MCF 10A (cell line): ENCODE measurements around the gene CST9. TPM values are rescaled to one million over a fixed set of nuclear protein-coding genes. Genes with fewer than 3 reads are reported as not detected.

Experiments
- BruUV-seq: library from RNA; stranded (reverse); fragments of 400-500 nt; replicated peaks from 2 replicates; lab custom pipeline; 2021; lab: Mats Ljungman, UMichigan
- CTCF ChIA-PET: fragments of 300-600 bp; sonication (Branson Sonifier 250); formaldehyde crosslinking; extraction: SDS; loops from one replicate; lab custom pipeline; 2021; ENCODE audit warnings: antibody characterized with exemption, inconsistent platforms; lab: Yijun Ruan, JAX
- POLR2A ChIA-PET: fragments of 300-600, 350-650 bp; sonication (Branson Sonifier 250); formaldehyde crosslinking; extraction: SDS; loops from one replicate; lab custom pipeline; 2020; ENCODE audit warnings: antibody characterized with exemption, inconsistent platforms; lab: Yijun Ruan, JAX
- DNase-seq: peaks from one replicate; pipeline ENCODE4 v3.0.0-alpha.2; 2018; ENCODE audit not compliant: unreplicated experiment
- H3K27ac Mint-ChIP-seq: one replicate; pipeline ENCODE4 v1.8.0; 2022; ENCODE audit warnings: mild to moderate bottlenecking, low read depth, mixed read lengths; ENCODE audit not compliant: unreplicated experiment
- H3K27me3 Mint-ChIP-seq: one replicate; pipeline ENCODE4 v1.8.0; 2022; ENCODE audit warnings: mixed read lengths; ENCODE audit not compliant: insufficient read depth, unreplicated experiment
- H3K36me3 Mint-ChIP-seq: one replicate; pipeline ENCODE4 v1.8.0; 2022; ENCODE audit warnings: mild to moderate bottlenecking, moderate library complexity, mixed read lengths; ENCODE audit not compliant: insufficient read depth, unreplicated experiment
- H3K4me1 Mint-ChIP-seq: one replicate; pipeline ENCODE4 v1.8.0; 2022; ENCODE audit warnings: mixed read lengths; ENCODE audit not compliant: insufficient read depth, unreplicated experiment
- H3K4me3 Mint-ChIP-seq: one replicate; pipeline ENCODE4 v1.8.0; 2022; ENCODE audit warnings: mild to moderate bottlenecking, moderate library complexity, mixed read lengths; ENCODE audit not compliant: unreplicated experiment
- H3K9me3 Mint-ChIP-seq: one replicate; pipeline ENCODE4 v1.8.0; 2022; ENCODE audit warnings: mixed read lengths; ENCODE audit not compliant: unreplicated experiment
- CTCF ChIP-seq: fragments of 200-600 bp; IDR thresholded peaks from one replicate; pipeline ENCODE4 v1.8.0; 2022; ENCODE audit warnings: antibody characterized with exemption, mild to moderate bottlenecking; ENCODE audit not compliant: unreplicated experiment
- intact Hi-C: fragments of 100-400 bp; cut with micrococcal nuclease; formaldehyde crosslinking; loops from 2 replicates; pipeline ENCODE4 v1.14.1; 2022
- total RNA-seq: library from RNA; stranded (reverse); gene quantifications from 2 replicates; pipeline ENCODE4 v1.2.3, GENCODE V29; 2022

Gene CST9
- total RNA-seq, 1 experiment from 2014 or later: not detected

- CTCF ChIA-PET: interaction anchor here (1.0 to 3.0 kb wide), 4 partner anchors 14 to 209 kb away, joined by 3 to 18 read pairs (median 3); no protein-coding TSS in a partner anchor
- H3K9me3 Mint-ChIP-seq: no peaks in the 10 kb centered on the region
- H3K4me3 Mint-ChIP-seq: no peak overlapping the region
- H3K4me1 Mint-ChIP-seq: peaks cover 6% of the 10 kb centered on the region
- no peak for DNase-seq
- no TSS peak for BruUV-seq
- H3K27me3 Mint-ChIP-seq: no peaks in the 10 kb centered on the region
- no peak for TF ChIP-seq CTCF
- no peak overlapping the region for H3K27ac Mint-ChIP-seq
- POLR2A ChIA-PET: interaction anchor here (1.0 to 1.3 kb wide), 2 partner anchors 27 to 300 kb away, joined by 3 read pairs; partner anchors contain the start of gene NXT1
- intact Hi-C loops: no loop called here
- H3K36me3 Mint-ChIP-seq: no peaks in the 10 kb centered on the region
Observed at GRCh38 chr20:23649830-23650417, 44.2 kb upstream of the CST9 start.

GRCh38 chr20:23649242-23649641 is 43.5 kb upstream of the CST9 start:
- ChIA-PET POLR2A (interaction anchor here (1.0 to 1.3 kb wide), 2 partner anchors 26 to 299 kb away, joined by 3 read pairs; partner anchors contain the start of gene NXT1), CTCF (interaction anchor here (0.6 to 3.0 kb wide), 4 partner anchors 19 to 102 kb away, joined by 3 to 18 read pairs (median 4); no protein-coding TSS in a partner anchor)
- BruUV-seq: no TSS peak
- Mint-ChIP-seq H3K27ac (no peak overlapping the region), H3K4me3 (no peak overlapping the region), H3K36me3 (no peaks in the 10 kb centered on the region), H3K27me3 (no peaks in the 10 kb centered on the region), H3K4me1 (peaks cover 6% of the 10 kb centered on the region), H3K9me3 (no peaks in the 10 kb centered on the region)
- DNase-seq: no peak
- TF ChIP-seq CTCF: no peak
- intact Hi-C loops: no loop called here

GRCh38 chr20:23647346-23647745 is 41.6 kb upstream of the CST9 start:
- TF ChIP-seq CTCF: no peak
- Mint-ChIP-seq H3K4me3 (no peak overlapping the region), H3K27me3 (no peaks in the 10 kb centered on the region), H3K4me1 (peaks cover 12% of the 10 kb centered on the region), H3K9me3 (no peaks in the 10 kb centered on the region), H3K36me3 (no peaks in the 10 kb centered on the region), H3K27ac (no peak overlapping the region)
- CTCF ChIA-PET: interaction anchor here (0.7 kb wide), 1 partner anchor 241 kb away, joined by 3 read pairs; no protein-coding TSS in a partner anchor
- intact Hi-C loops: no loop called here
- BruUV-seq: no TSS peak
- POLR2A ChIA-PET: interaction anchor here (0.9 to 2.1 kb wide), 3 partner anchors 18 to 227 kb away, joined by 3 to 5 read pairs (median 5); partner anchors contain the start of gene NAPB
- DNase-seq: no peak

- CTCF ChIA-PET: interaction anchor here (0.6 to 2.0 kb wide), 5 partner anchors 16 to 564 kb away, joined by 3 to 10 read pairs (median 4); no protein-coding TSS in a partner anchor
- intact Hi-C loops: no loop called here
- no TSS peak for BruUV-seq
Observed at GRCh38 chr20:23646106-23646873, 40.6 kb upstream of the CST9 start.

More at GRCh38 chr20:23646106-23646873, 40.6 kb upstream of the CST9 start:
- H3K4me1 Mint-ChIP-seq: peaks cover 17% of the 10 kb centered on the region
- H3K4me3 Mint-ChIP-seq: no peak overlapping the region
- H3K27me3 Mint-ChIP-seq: no peaks in the 10 kb centered on the region
- TF ChIP-seq CTCF: no peak
- no peaks in the 10 kb centered on the region for H3K9me3 Mint-ChIP-seq
- POLR2A ChIA-PET: interaction anchor here (0.7 to 2.1 kb wide), 5 partner anchors 17 to 891 kb away, joined by 3 to 5 read pairs (median 3); partner anchors contain the start of gene NAPB
- H3K36me3 Mint-ChIP-seq: no peaks in the 10 kb centered on the region
- no peak overlapping the region for H3K27ac Mint-ChIP-seq
- DNase-seq: no peak
